Natural killer cell (primary cell): ENCODE data around the gene LBHD1. TPM values are rescaled to one million over a fixed set of nuclear protein-coding genes. Genes with fewer than 3 reads are reported as not detected.
"Not testable (repeated sequence)": the region's sequence is repeated elsewhere in the genome, so short reads cannot be mapped to it uniquely, and the experiment has no call there.

Source experiments
- ATAC-seq, 3 donors: fragments of 150-1000 bp in 2 of 3; fragments of 200-7000 bp in 1 of 3; cut with Tn5 transposase; 1 replicate in 1 of 3; 2 replicates in 2 of 3; pipeline ENCODE4 v1.10.0; 2021; ENCODE audit warnings: mild to moderate bottlenecking in 2 of 3, moderate library complexity in 2 of 3
- DNase-seq, 2 donors: peaks; one replicate each; pipeline versions ENCODE4 v3.0.0 to v3.0.0-alpha.2; 2013 to 2021; ENCODE audit warnings: mixed read lengths in 1 of 2
- H3K27ac ChIP-seq: one replicate; pipeline ENCODE4 v1.5.1; 2013; ENCODE audit warnings: mild to moderate bottlenecking, low read length
- H3K27me3 ChIP-seq: one replicate; pipeline ENCODE4 v1.6.1; 2013; ENCODE audit warnings: low read length; ENCODE audit not compliant: control insufficient read depth, insufficient read depth
- H3K36me3 ChIP-seq: one replicate; pipeline ENCODE4 v1.6.1; 2013; ENCODE audit warnings: low read length; ENCODE audit not compliant: control insufficient read depth, insufficient read depth
- H3K4me1 ChIP-seq: one replicate; pipeline ENCODE4 v1.6.1; 2013; ENCODE audit warnings: low read length; ENCODE audit not compliant: control insufficient read depth, insufficient read depth
- H3K4me3 ChIP-seq: one replicate; pipeline ENCODE4 v1.5.1; 2013; ENCODE audit warnings: low read length
- H3K9me3 ChIP-seq: one replicate; pipeline ENCODE4 v1.6.1; 2013; ENCODE audit warnings: low read length; ENCODE audit not compliant: control insufficient read depth, insufficient read depth
- H3K27ac Mint-ChIP-seq, 2 donors: one replicate each; pipeline ENCODE4 v1.8.0; 2022; ENCODE audit warnings: mild to moderate bottlenecking in 2 of 2, mixed read lengths in 2 of 2, moderate library complexity in 1 of 2
- H3K27me3 Mint-ChIP-seq, 2 donors: one replicate each; pipeline ENCODE4 v1.8.0; 2022; ENCODE audit warnings: low read depth in 2 of 2, mixed read lengths in 2 of 2
- H3K36me3 Mint-ChIP-seq: one replicate; pipeline ENCODE4 v1.8.0; 2022; ENCODE audit warnings: mixed read lengths
- H3K4me1 Mint-ChIP-seq, 2 donors: one replicate each; pipeline ENCODE4 v1.8.0; 2022; ENCODE audit warnings: mixed read lengths in 2 of 2
- H3K4me3 Mint-ChIP-seq: one replicate; pipeline ENCODE4 v1.8.0; 2022; ENCODE audit warnings: mild to moderate bottlenecking, moderate library complexity, mixed read lengths
- H3K9me3 Mint-ChIP-seq, 2 donors: one replicate each; pipeline ENCODE4 v1.8.0; 2022; ENCODE audit warnings: mixed read lengths in 2 of 2
- CTCF ChIP-seq: fragments of 200-600 bp; IDR thresholded peaks from one replicate; pipeline ENCODE4 v1.8.0; 2022; ENCODE audit warnings: antibody characterized with exemption
- WGBS: methylation state at CpG from one replicate; pipeline ENCODE4 v1.1.7; 2013; ENCODE audit warnings: missing lambda C conversion rate; ENCODE audit not compliant: insufficient coverage; 5-methylcytosine and 5-hydroxymethylcytosine counted together
- intact Hi-C: fragments of 100-400 bp; cut with micrococcal nuclease; formaldehyde crosslinking; loops from one replicate; pipeline ENCODE4 v1.14.2; 2022
- total RNA-seq, 4 donors: library from RNA; stranded (reverse); fragments of 120-200 nt in 1 of 4; gene quantifications; one replicate each; pipeline versions ENCODE4 v1.2.3 to v1.2.4, GENCODE V29; 2013 to 2022

Gene LBHD1
- total RNA-seq, 3 donors from 2014 or later (not counting 1 experiment from before 2014, with no cell fraction given): 17.4 to 29.1 (median 20.4) TPM

GRCh38 chr11:62622476-62623089 is 49.5 kb downstream of the LBHD1 start:
- Histone ChIP-seq H3K36me3 (peaks cover 23% of the 10 kb centered on the region), H3K27me3 (no peaks in the 10 kb centered on the region), H3K9me3 (no peaks in the 10 kb centered on the region), H3K27ac (peak overlapping the region; percentile 97), H3K4me1 (peaks cover 20% of the 10 kb centered on the region), H3K4me3 (no peak overlapping the region)
- no peaks in the 10 kb centered on the region for H3K36me3 Mint-ChIP-seq
- H3K4me1 Mint-ChIP-seq: peaks cover 17 to 21% of the 10 kb centered on the region in 2 donors
- H3K27ac Mint-ChIP-seq: peak overlapping the region; percentile 94 to 98
- DNase-seq (peak in 1 of 2 donors; percentile 44), ATAC-seq (no peak)
- intact Hi-C loops: loop anchor here (2.0 kb wide), 1 partner anchor 24 kb away; the partner anchor contains the start of gene GANAB
- TF ChIP-seq CTCF: no peak
- H3K27me3 Mint-ChIP-seq: no peaks in the 10 kb centered on the region
- 91% methylated on average over 5 of the region's 7 CpGs for WGBS
- H3K9me3 Mint-ChIP-seq: no peaks in the 10 kb centered on the region
- peak overlapping the region; percentile 92 for H3K4me3 Mint-ChIP-seq

- no peaks in the 10 kb centered on the region for H3K9me3 Mint-ChIP-seq
- peaks cover 22% of the 10 kb centered on the region for H3K36me3 ChIP-seq
- H3K36me3 Mint-ChIP-seq: no peaks in the 10 kb centered on the region
- H3K4me3 ChIP-seq: peak within 1 kb of the TSS; percentile 77
- H3K4me1 Mint-ChIP-seq: peaks cover 17 to 21% of the 10 kb centered on the region in 2 donors
- H3K4me1 ChIP-seq: peaks cover 20% of the 10 kb centered on the region
- H3K27ac Mint-ChIP-seq: peak within 1 kb of the TSS; percentile 94 to 98
- H3K9me3 ChIP-seq: no peaks in the 10 kb centered on the region
- under 1% methylated on average over 77 of the region's 77 CpGs for WGBS
- DNase-seq (peak; percentile 95 to 99), ATAC-seq (peak; percentile 86 to 97 (median 89))
- no peaks in the 10 kb centered on the region for H3K27me3 Mint-ChIP-seq
- H3K27me3 ChIP-seq: no peaks in the 10 kb centered on the region
- peak within 1 kb of the TSS; percentile 93 for H3K4me3 Mint-ChIP-seq
- intact Hi-C loops: loop anchor here (1.0 to 2.0 kb wide), 2 partner anchors 9 to 25 kb away; partner anchors contain the start of genes GANAB and ROM1
- no peak for TF ChIP-seq CTCF
- peak within 1 kb of the TSS; percentile 97 for H3K27ac ChIP-seq
Observed at GRCh38 chr11:62621567-62622470, 50.2 kb downstream of the LBHD1 start, which contains the start of gene B3GAT3. Gene B3GAT3 (minus strand): TSS chr11:62621986. CDS start chr11:62621947, 39 bp downstream.

- Mint-ChIP-seq H3K9me3 (no peaks in the 10 kb centered on the region), H3K36me3 (no peaks in the 10 kb centered on the region), H3K4me1 (peaks cover 17 to 21% of the 10 kb centered on the region in 2 donors), H3K27ac (peak overlapping the region; percentile 94 to 98), H3K4me3 (peak overlapping the region; percentile 93), H3K27me3 (no peaks in the 10 kb centered on the region)
- DNase-seq: no peak
- peak overlapping the region; percentile 77 for H3K4me3 ChIP-seq
- no peaks in the 10 kb centered on the region for H3K9me3 ChIP-seq
- peaks cover 20% of the 10 kb centered on the region for H3K4me1 ChIP-seq
- peaks cover 20% of the 10 kb centered on the region for H3K36me3 ChIP-seq
- peak overlapping the region; percentile 97 for H3K27ac ChIP-seq
- ATAC-seq: no peak
- TF ChIP-seq CTCF: no peak
- intact Hi-C loops: loop anchor here (1.0 kb wide), 1 partner anchor 8 kb away; the partner anchor contains the start of gene ROM1
- no peaks in the 10 kb centered on the region for H3K27me3 ChIP-seq
- WGBS: 39% methylated on average over 7 of the region's 8 CpGs
Observed at GRCh38 chr11:62621027-62621566, 51.0 kb downstream of the LBHD1 start.

- H3K4me3 ChIP-seq, H3K27me3 ChIP-seq, H3K27ac Mint-ChIP-seq, H3K9me3 ChIP-seq, H3K36me3 Mint-ChIP-seq, DNase-seq, H3K9me3 Mint-ChIP-seq, intact Hi-C loops, H3K27ac ChIP-seq, H3K4me3 Mint-ChIP-seq, ATAC-seq, H3K27me3 Mint-ChIP-seq: not testable (repeated sequence)
- WGBS: 96% methylated on average over 14 of the region's 14 CpGs
- H3K4me1 Mint-ChIP-seq: peaks cover 13 to 31% of the 10 kb centered on the region in 2 donors
- Histone ChIP-seq H3K4me1 (peaks cover 23% of the 10 kb centered on the region), H3K36me3 (peaks cover 19% of the 10 kb centered on the region)
Observed at GRCh38 chr11:62616957-62617356, 55.1 kb downstream of the LBHD1 start.
